CD4-positive, alpha-beta T cell treated with Interleukin-2 at 100 ng/mL for 4 hours (primary cell): Measurements from ENCODE around the gene ABHD5.
"Not testable (repeated sequence)": the region's sequence is repeated elsewhere in the genome, so short reads cannot be mapped to it uniquely, and the experiment has no call there.

Source experiments
- DNase-seq: peaks from one replicate; pipeline ENCODE4 v3.0.0-alpha.2; 2020; ENCODE audit warnings: low spot score

ABHD5 gene

DNA sequence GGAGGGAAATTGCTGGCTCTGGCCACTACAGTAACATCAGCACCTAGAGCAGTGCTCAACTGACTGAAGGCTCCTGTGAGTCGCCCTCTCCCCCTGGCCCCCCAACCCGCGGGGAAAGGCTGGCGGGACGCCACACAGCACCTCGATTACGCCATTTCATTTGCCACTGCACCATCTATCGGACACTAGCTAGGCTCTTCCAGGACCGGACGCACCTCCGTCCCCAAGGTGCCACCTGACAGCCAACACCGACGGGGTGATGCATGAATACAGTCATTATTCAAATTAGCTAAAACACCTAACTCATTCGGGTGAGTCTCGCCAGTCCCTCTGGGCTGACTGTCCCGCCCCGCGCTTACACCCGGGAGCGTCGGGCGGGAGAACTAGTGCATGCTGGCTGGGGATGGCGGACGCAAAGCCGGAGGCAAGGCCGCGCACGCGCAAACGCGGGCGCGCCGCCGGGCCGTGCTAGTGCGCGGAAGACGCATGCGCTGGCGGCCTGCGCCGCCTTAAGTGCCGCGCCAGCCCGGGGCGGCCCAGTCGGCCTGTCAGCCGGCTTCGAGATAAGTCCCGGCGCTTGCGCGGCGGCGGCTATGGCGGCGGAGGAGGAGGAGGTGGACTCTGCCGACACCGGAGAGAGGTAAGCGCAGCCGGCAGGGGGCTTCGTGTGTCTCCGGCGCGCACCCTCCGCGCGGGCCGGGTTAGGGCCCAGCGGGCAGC is at the start of gene ABHD5:
Gene ABHD5, plus strand, starts transcription at position 539 of the 720 bp plus-strand sequence. Its CDS starts 55 bp downstream, at position 594.
- peak; percentile 94 for DNase-seq

DNA sequence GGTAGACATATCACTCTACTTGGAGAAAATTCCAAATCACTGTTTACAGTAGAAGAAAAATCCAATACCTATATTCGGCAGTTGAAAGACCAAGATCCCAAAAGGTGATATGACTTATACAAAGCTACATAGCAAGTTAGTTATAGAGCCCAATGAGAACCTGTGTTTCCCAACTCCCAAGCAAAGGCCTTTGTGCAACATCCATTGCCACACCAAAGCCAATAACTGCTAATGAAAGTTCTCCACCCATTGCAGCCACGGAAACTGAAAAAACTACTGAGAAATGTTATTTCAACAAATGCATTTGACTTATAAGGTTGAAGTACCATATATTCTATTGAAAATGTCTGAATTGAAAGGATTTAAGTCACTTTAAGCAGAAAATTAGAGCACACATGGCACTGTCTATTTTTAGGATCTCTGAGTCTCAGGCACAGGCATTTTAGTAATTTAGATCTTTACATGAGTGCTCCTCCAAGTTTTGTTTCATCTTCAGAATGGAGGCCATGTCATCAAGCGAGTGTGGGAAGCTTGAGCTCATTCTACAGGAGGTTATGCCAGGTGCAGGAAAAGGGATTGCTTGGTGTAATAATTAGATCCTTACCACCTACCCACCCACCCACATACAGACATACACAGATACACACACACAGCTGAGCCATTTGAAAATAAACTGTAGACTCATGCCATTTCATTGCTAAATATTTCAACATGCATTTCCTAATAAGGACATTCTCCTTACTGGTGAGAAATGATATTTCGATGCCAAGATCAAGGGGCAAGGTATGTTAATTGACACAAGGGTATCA is 49.2 kb upstream of the ABHD5 start:
- no peak for DNase-seq

DNA sequence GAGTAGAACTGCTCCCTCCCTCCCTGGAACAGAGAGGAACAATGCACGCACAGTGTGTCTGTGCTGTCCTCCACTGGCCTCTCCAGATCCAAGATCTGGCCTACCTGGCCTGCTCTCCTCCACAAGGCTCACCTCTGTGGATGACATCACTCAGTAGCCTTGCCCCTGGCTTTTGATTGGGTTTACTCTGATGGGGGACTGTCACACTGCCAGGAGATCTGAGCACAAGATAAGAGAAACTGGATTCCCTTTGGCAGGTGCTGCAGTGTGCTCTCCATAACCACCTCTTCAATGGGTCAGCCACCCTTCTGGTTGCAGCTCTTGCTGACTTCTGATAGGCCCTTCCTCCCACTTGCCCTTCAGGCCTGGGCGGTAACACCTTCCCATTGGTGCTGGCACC is 46.3 kb upstream of the ABHD5 start:
- no peak for DNase-seq

DNA sequence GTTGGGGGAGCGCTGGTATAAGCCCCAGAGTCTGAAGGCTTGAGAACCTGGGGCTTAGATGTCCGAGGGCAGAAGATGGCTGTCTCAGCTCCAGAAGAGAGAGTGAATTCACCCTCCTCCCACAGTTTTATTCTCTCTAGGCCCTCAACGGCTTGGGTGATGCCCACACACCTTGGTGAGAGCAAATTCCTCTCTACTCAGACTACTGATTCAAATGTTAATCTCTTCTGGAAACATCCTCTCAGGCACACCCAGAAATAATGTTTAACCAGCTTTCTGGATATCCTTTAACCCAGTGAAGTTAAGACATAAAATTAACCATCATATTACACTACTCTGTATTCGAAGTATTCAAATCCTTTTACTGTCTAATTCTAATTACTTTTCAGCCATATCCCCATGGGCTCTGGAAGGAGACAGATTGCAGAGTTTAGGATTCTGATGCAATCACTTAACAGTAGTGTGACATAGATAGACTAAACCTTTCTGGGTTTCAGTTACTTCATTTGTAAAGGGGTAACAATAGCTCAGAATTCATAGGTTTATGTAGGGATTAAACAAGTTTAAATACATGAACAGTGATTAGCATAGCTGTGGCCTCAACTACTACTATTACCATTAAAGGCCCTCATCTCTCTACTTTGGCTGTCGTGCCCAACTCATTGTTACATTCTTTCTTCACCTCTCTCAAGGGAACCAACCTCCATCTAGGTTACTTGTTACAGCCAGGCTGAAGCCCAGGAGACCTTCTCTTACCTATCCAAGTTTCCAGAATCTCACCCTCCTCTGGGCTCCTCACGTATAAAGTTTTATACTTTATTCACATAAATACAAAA is 43.2 kb upstream of the ABHD5 start:
- DNase-seq, result no peak

DNA sequence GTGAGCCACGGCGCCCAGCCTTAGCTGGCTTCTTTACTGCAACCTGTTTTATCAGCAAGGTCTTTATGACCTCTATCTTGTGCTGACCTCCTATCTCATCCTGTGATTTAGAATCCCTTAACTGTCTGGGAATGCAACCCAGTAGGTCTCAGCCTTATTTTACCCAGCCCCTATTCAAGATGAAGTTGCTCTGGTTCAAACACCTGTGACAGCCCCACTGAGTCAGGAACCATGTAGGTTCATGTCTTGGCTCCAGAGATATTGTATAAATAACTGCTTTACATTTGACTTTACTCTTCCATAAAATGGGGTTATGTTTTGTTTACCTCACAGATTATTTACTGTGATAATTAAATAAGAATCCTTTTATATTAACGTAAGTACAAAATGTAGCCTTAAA is 41.8 kb upstream of the ABHD5 start:
- no peak for DNase-seq

DNA sequence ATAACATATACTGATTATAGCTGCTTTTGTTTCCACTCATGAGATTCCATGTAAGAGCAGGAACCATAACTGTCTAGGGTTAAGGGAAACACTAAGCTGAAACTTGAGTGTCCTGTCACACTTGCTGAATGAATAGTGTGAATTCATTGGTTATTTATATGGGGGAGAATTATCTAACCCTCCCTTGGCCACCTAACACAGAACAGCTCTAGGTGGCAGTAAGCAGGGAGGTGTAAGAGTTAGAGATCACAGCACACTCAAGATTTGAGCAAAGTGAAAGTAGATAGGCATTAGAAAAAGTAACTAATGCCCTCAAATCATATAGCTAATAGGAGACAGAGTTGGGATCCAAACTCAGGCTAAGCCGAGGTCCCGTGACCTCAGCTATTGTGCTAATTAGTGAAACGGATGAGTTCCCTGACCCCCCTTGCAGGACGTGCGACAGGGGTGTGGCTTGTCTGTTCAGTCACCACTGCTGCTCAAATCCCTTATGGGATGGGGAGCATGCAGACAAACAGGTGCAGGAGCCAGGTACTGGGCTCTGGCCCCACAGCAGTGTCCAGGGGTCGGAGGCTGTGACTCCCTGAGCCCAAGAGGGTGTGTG is 41.3 kb upstream of the ABHD5 start:
- DNase-seq, result no peak

DNA sequence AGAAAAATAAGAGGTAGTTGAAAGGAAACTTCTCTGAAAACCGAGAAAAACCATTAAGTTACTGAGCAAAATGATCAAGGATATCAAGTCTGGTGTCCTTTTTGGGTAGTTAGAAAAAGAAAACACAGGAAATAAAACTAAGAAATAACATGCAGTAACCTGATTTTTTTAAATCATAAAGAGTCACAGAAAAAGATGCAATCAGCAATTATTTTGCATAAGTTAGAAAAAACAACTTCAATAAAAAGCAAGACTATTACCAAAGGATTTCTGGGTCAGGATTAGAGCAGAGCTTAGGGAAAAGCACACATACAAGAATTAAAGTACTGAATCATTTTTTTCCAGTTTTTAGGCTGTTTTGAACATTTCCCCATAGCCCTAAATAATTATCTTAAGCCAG is 40.4 kb upstream of the ABHD5 start:
- no peak for DNase-seq

DNA sequence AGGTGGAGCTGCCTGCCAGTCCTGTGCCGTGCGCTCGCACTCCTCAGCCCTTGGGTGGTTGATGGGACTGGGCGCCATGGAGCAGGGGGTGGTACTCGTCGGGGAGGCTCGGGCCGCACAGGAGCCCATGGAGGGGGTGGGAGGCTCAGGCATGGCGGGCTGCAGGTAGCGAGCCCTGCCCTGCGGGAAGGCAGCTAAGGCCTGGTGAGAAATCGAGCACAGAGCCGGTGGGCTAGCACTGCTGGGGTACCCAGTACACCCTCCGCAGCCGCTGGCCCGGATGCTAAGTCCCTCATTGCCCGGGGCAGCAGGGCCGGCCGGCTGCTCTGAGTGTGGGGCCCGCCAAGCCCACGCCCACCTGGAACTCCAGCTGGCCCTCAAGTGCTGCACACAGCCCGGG is 34.3 kb upstream of the ABHD5 start:
- DNase-seq, result not testable (repeated sequence)

DNA sequence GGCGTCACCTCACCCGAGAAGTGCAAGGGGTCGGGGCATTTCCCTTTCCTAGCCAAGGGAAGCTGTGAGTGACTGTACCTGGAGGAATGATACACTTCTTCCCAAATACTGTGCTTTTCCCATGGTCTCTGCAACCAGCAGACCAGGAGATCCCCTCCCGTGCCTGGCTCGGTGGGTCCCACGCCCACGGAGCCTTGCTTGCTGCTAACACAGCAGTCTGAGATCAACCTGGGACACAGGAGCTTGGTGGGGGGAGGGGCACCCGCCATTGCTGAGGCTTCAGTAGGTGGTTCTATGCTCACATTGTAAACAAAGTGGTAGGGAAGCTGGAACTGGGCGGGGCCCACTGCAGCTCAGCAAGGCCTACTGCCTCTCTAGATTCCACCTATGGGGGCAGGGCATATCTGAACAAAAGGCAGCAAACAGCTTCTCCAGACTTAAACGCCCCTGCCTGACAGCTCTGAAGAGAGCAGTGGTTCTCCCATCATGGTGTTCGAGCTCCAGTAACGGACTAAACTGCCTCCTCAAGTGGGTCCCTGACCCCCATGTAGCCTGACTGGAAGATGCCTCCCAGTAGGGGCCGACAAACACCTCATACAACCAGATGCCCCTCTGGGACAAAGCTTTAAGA is 31.4 kb upstream of the ABHD5 start:
- DNase-seq, result no peak

DNA sequence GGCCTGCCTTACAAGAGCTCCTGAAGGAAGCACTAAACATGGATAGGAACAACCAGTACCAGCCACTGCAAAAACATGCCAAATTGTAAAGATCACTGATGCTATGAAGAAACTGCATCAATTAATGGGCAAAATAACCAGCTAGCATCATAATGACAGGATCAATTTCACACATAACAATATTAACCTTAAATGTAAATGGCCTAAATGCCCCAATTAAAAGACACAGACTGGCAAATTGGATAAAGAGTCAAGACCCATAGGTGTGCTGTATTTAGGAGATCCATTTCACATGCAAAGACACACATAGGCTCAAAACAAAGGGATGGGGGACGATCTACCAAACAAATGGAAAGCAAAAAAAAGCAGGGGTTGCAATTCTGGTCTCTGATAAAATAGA is 29.4 kb upstream of the ABHD5 start:
- DNase-seq, result not testable (repeated sequence)

DNA sequence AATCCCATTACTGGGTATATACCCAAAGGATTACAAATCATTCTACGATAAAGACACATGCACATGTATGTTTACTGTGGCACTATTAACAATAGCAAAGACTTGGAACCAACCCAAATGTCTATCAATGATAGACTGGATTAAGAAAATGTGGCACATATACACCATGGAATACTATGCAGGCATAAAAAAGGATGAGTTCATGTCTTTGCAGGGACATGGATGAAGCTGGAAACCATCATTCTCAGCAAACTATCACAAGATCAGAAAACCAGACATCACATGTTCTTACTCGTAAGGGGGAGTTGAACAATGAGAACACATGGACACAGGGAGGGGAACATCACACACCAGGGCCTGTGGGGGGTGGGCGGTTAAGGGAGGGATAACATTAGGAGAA is 25.7 kb upstream of the ABHD5 start:
- not testable (repeated sequence) for DNase-seq

DNA sequence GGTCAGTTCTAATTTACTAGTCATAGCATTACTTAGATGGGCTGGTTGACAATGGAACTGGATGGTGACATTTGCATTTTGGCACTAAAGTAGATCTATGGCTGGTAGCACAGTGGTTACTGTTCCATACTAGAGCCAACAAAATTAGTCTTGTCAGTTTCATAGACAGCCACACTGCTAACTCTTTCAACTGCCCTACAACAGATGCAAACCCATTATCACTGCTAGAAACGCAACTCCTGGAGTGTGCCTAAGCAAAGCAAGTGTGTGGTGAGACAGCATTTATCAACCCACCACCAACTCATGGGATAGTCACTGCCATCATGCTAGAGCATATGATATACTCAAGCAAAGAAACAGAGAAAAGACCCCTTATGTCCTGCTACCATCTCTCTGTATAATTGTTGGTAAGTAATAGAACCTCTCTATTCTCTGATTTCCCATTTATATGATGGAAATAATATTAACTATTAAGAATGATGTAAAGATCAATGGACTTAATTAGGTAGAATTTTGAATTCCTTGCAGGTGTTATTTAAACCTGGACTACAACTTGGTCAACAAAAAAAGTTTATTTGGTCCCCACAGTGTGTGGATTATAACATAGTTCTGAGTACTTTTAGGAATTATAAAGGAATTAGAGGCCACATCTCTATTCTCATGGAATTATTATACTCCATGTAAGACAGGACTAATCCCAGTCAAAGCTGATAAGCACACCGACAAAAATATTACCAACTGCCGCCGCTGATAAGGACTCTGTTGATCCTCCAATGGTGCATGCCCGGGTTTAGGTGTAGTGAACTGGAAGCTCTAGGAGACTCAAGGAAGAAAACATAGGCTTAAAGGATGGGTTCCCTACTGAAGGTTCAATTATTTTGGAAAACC is 19.9 kb upstream of the ABHD5 start:
- DNase-seq, result no peak

DNA sequence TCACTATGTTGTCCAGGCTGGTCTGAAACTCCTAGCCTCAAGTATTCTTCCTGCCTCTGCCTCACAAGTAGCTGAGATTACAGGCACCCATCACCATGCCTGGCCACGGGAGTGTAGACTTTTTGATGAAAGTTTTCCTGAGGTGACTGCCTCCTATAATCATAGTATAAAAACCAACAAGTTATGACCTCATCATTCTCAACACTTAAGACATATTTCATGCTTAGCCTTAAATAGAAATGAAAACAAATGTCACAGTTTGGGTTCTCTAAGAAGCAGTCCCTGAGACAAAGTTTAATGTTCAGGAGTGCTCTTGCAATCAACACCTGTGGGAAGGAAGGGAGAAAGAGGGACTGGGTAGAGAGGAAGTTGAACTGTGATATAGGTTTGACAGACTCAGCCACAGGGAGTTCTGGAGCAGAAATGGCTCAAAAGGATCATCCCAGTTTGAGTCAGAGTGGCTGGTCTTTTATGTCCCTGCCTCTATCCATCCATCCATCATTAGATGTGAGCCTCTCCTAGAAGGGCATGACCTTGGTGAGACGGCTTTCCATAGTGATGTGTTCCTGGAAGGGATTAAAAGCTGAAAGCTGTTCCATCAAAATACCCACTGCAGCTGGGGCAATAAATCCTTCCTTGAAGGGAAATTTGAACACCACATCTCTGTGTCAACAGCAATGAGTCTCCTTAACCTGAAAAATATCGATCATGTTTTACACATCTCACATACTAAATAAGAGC is 16.2 kb upstream of the ABHD5 start:
- DNase-seq, result no peak

DNA sequence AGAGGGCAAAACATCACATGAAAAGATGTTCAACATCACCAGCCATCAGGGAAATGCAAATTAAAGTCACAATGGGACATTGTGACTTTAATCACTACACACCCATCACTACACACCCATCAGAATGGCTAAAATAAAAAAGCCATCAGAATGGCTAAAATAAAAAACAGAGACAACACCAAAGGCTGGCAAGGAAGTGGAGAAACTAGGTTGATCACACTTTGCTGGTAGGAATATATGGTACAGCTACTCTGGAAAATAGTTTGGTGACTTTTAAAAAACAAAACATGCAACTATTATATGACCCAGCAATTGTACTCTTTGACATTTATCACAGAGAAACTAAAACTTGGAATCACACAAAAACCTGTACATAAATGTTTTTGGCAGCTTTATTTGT is 15.1 kb upstream of the ABHD5 start:
- DNase-seq, result no peak

DNA sequence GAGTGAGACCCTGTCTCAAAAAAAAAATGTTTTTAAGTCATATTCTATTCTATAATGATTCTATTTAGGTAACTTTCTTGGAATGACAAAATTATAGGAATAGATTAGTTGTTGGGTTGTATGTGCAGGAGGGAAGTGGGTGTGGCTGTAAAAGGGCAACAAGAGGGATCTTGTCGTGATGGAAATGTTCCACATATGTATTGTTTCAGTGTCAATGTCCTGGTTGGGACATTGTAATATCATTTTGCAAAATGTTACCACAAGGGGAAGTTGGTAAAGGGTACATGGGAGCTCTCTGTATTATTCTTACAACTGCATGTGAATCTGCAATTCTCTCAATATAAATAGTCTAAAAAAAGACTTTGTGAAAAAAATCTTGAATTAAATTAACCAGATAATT is 14.3 kb upstream of the ABHD5 start:
- DNase-seq, result no peak

DNA sequence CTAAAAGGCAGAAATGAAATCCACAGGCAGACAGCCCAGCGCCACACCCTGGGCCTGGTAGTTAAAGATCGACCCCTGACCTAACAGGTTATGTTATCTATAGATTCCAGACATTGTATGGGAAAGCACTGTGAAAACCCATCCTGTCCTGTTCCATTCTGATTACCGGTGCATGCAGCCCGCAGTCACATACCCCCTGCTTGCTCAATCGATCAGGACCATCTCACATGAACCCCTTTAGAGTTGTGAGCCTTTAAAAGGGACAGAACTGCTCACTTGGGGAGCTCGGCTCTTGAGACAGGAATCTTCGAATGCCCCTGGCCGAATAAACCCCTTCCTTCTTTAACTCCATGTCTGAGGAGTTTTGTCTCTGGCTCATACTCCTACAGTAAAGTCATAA is 12.4 kb upstream of the ABHD5 start:
- DNase-seq, result not testable (repeated sequence)

DNA sequence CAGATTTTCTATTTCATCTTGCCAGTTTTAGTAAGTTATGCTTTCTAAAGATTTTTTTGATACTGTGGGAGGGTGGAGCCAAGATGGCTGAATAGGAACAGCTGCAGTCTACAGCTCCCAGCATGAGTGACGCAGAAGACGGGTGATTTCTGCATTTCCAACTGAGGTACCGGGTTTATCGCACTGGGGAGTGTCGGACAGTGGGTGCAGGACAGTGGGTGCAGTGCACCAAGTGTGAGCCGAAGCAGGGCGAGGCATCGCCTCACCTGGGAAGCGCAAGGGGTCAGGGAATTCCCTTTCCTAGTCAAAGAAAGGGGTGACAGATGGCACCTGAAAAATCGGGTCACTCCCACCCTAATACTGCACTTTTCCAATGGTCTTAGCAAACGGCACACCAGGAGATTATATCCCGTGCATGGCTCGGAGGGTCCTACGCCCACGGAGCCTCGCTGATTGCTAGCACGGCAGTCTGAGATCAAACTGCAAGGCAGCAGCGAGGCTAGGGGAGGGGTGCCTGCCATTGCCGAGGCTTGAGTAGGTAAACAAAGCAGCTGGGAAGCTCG is 11.8 kb upstream of the ABHD5 start:
- not testable (repeated sequence) for DNase-seq

DNA sequence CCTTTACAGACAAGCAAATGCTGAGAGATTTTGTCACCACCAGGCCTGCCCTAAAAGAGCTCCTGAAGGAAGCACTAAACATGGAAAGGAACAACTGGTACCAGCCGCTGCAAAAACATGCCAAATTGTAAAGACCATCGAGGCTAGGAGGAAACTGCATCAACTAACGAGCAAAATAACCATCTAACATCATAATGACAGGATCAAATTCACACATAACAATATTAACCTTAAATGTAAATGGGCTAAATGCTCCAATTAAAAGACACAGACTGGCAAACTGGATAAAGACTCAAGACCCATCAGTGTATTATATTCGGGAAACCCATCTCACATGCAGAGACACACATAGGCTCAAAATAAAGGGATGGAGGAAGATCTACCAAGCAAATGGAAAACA is 9.9 kb upstream of the ABHD5 start:
- not testable (repeated sequence) for DNase-seq

DNA sequence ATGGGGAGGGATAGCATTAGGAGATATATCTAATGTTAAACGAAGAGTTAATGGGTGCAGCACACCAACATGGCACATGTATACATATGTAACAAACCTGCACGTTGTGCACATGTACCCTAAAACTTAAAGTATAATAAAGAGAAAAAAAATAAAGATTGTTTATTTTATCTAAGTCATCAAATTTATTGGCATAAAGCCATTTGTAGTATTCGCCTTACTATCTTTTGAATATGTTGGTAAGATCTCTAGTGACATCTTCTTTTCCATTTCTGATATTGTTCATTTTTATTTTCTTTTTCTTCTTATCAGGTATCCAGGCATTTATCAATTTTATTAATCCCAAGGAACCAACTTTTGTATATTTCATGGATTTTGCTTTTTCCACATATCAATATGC is 5.8 kb upstream of the ABHD5 start:
- DNase-seq, result no peak

DNA sequence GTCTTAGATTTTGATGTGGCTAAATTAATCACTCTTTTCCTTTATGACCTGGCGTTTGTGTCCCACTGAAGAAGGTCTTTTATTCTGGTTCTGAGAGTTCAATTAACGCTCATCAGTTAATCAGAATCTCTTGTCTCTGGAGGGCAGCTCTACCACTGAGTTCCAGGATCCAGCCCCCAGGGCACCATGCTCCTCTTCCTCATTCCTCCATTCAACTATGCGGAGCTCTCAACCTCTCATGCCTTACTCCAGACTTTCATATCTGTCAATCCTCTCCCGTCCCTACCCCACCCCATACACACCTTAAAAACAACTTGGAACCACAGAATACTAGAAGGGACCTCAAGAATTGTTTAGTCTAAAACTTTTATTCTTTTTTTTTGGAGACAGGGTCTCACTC is 4.8 kb upstream of the ABHD5 start:
- no peak for DNase-seq
